Measurements from ENCODE around the gene FLAD1.
A peak's percentile ranks its signal among the peaks of the same experiment; 100 is the strongest.
"Not testable (repeated sequence)": the region's sequence is repeated elsewhere in the genome, so short reads cannot be mapped to it uniquely, and the experiment has no call there.

Gene FLAD1

GRCh38 chr1:154995301-154995983, 12.3 kb downstream of the FLAD1 start:
- DNase-seq (ENCODE audit: low read depth), result peak; percentile 88
- not testable (repeated sequence) for H3K9ac ChIP-seq (ENCODE audit: low read length); H3K27me3 ChIP-seq (replicated peaks; ENCODE audit: control insufficient read depth, insufficient read depth, low read length); H3K9me3 ChIP-seq (ENCODE audit: control insufficient read depth, low read length); H3K36me3 ChIP-seq (ENCODE audit: control insufficient read depth, insufficient read depth, low read length, severe bottlenecking); H3K4me3 ChIP-seq (ENCODE audit: low read length)
- H3K4me1 ChIP-seq (ENCODE audit: control insufficient read depth, insufficient read depth, low read length), result peaks cover 30% of the 10 kb centered on the region

GRCh38 chr1:154996966-154997701, 14.0 kb downstream of the FLAD1 start:
- DNase-seq (ENCODE audit: low read depth), result no peak

DNA sequence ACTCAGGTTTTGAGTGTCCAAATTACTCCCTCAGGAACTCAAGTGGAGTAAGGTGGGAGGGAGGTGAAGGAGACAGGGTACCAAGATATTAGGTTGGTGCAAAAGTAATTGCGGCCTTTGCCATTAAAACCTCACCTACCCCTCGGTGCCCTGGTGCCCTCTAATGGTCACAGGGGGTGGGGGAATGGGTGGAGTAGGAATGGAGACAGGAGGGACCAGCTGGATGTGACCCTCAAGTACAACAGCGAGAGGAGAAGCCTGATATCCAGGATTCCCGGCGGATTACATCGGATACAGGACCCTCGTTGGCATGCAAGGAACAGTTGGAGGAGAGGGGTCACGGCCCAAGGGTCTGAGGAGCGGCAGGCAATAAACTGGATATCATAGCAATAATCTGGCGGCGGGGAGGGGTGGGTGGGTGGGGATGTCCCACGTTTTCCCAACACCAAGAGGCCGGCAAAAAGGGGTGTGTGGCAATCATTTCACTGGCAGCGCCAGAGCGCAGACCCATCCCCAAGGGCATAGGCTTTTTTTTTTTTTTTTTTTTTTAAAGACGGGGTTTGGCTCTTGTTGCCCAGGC, 15.1 kb downstream of the FLAD1 start:
- Histone ChIP-seq H3K27me3 (replicated peaks; ENCODE audit: control insufficient read depth, insufficient read depth, low read length) (no peaks in the 10 kb centered on the region), H3K4me3 (ENCODE audit: low read length) (no peak overlapping the region), H3K9ac (ENCODE audit: low read length) (no peak overlapping the region), H3K36me3 (ENCODE audit: control insufficient read depth, insufficient read depth, low read length, severe bottlenecking) (no peaks in the 10 kb centered on the region), H3K9me3 (ENCODE audit: control insufficient read depth, low read length) (no peaks in the 10 kb centered on the region), H3K4me1 (ENCODE audit: control insufficient read depth, insufficient read depth, low read length) (peaks cover 26% of the 10 kb centered on the region)
- no peak for DNase-seq (ENCODE audit: low read depth)

More at GRCh38 chr1:154996966-154997701, 14.0 kb downstream of the FLAD1 start:
- Histone ChIP-seq H3K36me3 (ENCODE audit: control insufficient read depth, insufficient read depth, low read length, severe bottlenecking) (no peaks in the 10 kb centered on the region), H3K4me1 (ENCODE audit: control insufficient read depth, insufficient read depth, low read length) (peaks cover 32% of the 10 kb centered on the region), H3K27me3 (replicated peaks; ENCODE audit: control insufficient read depth, insufficient read depth, low read length) (no peaks in the 10 kb centered on the region), H3K9me3 (ENCODE audit: control insufficient read depth, low read length) (no peaks in the 10 kb centered on the region), H3K9ac (ENCODE audit: low read length) (peak overlapping the region; percentile 34), H3K4me3 (ENCODE audit: low read length) (no peak overlapping the region)

DNA sequence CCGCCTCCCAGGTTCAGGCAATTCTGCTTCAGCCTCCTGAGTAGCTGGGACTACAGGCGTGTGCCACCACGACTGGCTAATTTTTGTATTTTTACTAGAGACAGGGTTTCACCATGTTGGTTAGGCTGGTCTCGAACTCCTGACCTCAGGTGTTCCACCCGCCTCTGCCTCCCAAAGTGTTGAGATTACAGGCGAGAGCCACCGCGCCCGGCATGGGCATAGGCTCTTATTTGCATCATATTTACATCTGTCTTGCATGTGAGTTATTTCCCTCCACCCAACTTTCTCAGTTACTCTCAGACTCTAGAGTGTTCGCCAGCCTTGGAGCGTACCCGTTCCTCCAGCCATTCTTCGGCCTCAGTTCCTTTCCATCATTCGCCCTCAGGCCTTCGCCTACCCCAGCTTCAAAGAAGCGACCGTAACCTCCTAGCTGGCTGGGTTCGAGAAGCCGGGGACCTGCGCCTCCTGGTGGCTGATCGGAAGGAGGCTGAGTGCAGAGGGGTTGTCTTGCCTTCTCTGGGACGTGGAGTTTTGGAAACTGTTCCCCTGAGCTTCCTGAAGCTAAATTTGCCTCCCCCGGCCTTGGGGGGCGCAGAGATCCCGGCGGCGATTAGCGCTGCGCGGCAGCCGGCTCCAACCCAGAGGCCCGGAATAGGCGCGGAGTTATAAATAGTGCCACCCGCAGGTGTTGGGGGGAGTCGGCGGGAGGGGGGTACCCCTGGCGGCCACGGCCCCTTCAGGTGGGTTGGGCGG, 15.8 kb downstream of the FLAD1 start:
- DNase-seq (ENCODE audit: low read depth), result peak; percentile 82
- peaks cover 26% of the 10 kb centered on the region for H3K4me1 ChIP-seq (ENCODE audit: control insufficient read depth, insufficient read depth, low read length)
- no peaks in the 10 kb centered on the region for H3K27me3 ChIP-seq (replicated peaks; ENCODE audit: control insufficient read depth, insufficient read depth, low read length)
- H3K36me3 ChIP-seq (ENCODE audit: control insufficient read depth, insufficient read depth, low read length, severe bottlenecking), result no peaks in the 10 kb centered on the region
- H3K4me3 ChIP-seq (ENCODE audit: low read length), result peak overlapping the region; percentile 62
- no peaks in the 10 kb centered on the region for H3K9me3 ChIP-seq (ENCODE audit: control insufficient read depth, low read length)
- peak overlapping the region; percentile 22 for H3K9ac ChIP-seq (ENCODE audit: low read length)

DNA sequence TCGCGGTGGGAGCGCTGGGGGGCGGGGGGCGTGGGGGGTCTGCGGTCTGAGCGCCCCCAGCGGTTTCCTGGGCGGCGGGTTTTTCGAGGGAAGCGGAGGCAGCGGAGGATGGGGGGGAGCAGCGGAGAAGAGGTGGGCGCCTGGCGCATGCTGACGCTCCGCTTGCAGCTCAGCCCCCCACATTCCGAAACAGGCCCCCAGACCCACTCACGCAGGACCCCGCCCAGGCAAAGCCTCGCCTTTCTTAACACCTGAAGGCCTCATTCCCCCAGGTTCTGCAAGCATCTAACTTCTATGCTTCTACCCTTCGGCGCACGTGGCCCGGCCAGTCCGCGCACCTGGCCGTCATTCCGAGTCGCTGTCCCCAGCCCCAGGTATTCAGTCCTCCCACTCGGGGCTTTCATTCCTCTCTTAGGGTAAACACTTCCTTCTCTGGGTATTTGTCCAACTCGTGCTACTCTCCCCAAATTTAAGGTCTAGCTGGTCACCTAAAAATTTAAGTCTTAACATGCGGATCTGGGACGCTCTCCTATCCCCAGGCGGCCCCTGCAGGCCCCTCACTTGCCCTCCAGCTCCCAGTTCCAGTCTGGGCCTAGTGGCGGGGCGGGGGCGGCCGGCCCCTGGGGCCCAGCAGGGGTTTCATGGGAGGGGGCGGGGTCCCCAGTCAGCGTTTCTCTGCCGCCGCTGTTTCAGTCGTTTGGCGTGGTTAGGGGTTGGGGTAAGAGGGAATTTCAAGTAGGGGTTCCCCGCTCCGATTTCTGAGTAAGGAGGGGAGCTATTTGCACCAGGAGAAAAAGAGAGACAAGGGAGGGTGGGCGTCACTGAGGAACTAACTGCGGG, 16.6 kb downstream of the FLAD1 start:
- H3K4me3 ChIP-seq (ENCODE audit: low read length), result peak overlapping the region; percentile 77
- H3K4me1 ChIP-seq (ENCODE audit: control insufficient read depth, insufficient read depth, low read length), result peaks cover 34% of the 10 kb centered on the region
- no peaks in the 10 kb centered on the region for H3K9me3 ChIP-seq (ENCODE audit: control insufficient read depth, low read length)
- DNase-seq (ENCODE audit: low read depth), result peak; percentile 49
- H3K9ac ChIP-seq (ENCODE audit: low read length), result peak overlapping the region; percentile 90
- no peaks in the 10 kb centered on the region for H3K36me3 ChIP-seq (ENCODE audit: control insufficient read depth, insufficient read depth, low read length, severe bottlenecking)
- H3K27me3 ChIP-seq (replicated peaks; ENCODE audit: control insufficient read depth, insufficient read depth, low read length), result no peaks in the 10 kb centered on the region

- no peak for DNase-seq (ENCODE audit: low read depth)
- Histone ChIP-seq H3K9ac (ENCODE audit: low read length) (peak overlapping the region; percentile 90), H3K4me1 (ENCODE audit: control insufficient read depth, insufficient read depth, low read length) (peaks cover 38% of the 10 kb centered on the region), H3K4me3 (ENCODE audit: low read length) (peak overlapping the region; percentile 88), H3K36me3 (ENCODE audit: control insufficient read depth, insufficient read depth, low read length, severe bottlenecking) (no peaks in the 10 kb centered on the region), H3K9me3 (ENCODE audit: control insufficient read depth, low read length) (no peaks in the 10 kb centered on the region), H3K27me3 (replicated peaks; ENCODE audit: control insufficient read depth, insufficient read depth, low read length) (no peaks in the 10 kb centered on the region)
Observed at GRCh38 chr1:155000411-155000725, 17.2 kb downstream of the FLAD1 start.

GRCh38 chr1:155000726-155001424, 17.7 kb downstream of the FLAD1 start:
- DNase-seq (ENCODE audit: low read depth), result peak; percentile 92
- no peaks in the 10 kb centered on the region for H3K27me3 ChIP-seq (replicated peaks; ENCODE audit: control insufficient read depth, insufficient read depth, low read length)
- peak overlapping the region; percentile 90 for H3K9ac ChIP-seq (ENCODE audit: low read length)
- H3K36me3 ChIP-seq (ENCODE audit: control insufficient read depth, insufficient read depth, low read length, severe bottlenecking), result no peaks in the 10 kb centered on the region
- H3K4me1 ChIP-seq (ENCODE audit: control insufficient read depth, insufficient read depth, low read length), result peaks cover 42% of the 10 kb centered on the region
- H3K9me3 ChIP-seq (ENCODE audit: control insufficient read depth, low read length), result no peaks in the 10 kb centered on the region
- H3K4me3 ChIP-seq (ENCODE audit: low read length), result peak overlapping the region; percentile 88

DNA sequence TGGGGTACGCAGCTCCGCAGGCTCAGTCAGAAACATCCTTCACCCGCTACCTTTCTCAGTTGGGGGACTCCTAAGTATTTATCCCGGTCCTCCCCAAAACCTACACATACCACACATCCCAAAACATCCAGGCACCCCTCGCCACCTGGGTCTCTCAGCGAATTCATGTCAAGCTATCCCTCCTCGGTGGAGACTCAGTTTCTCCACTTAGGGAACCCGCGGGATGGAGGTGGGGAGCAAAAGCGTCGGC, 18.2 kb downstream of the FLAD1 start:
- Histone ChIP-seq H3K9me3 (ENCODE audit: control insufficient read depth, low read length) (no peaks in the 10 kb centered on the region), H3K36me3 (ENCODE audit: control insufficient read depth, insufficient read depth, low read length, severe bottlenecking) (no peaks in the 10 kb centered on the region), H3K4me3 (ENCODE audit: low read length) (peak overlapping the region; percentile 88), H3K9ac (ENCODE audit: low read length) (peak overlapping the region; percentile 90), H3K27me3 (replicated peaks; ENCODE audit: control insufficient read depth, insufficient read depth, low read length) (no peaks in the 10 kb centered on the region), H3K4me1 (ENCODE audit: control insufficient read depth, insufficient read depth, low read length) (peaks cover 45% of the 10 kb centered on the region)
- no peak for DNase-seq (ENCODE audit: low read depth)

- DNase-seq (ENCODE audit: low read depth), result peak; percentile 100
- Histone ChIP-seq H3K27me3 (replicated peaks; ENCODE audit: control insufficient read depth, insufficient read depth, low read length) (no peaks in the 10 kb centered on the region), H3K36me3 (ENCODE audit: control insufficient read depth, insufficient read depth, low read length, severe bottlenecking) (no peaks in the 10 kb centered on the region)
Observed at GRCh38 chr1:155001675-155002463, 18.7 kb downstream of the FLAD1 start.

More at GRCh38 chr1:155001675-155002463, 18.7 kb downstream of the FLAD1 start:
- H3K4me3 ChIP-seq (ENCODE audit: low read length), result peak overlapping the region; percentile 88
- H3K9me3 ChIP-seq (ENCODE audit: control insufficient read depth, low read length), result no peaks in the 10 kb centered on the region
- peaks cover 50% of the 10 kb centered on the region for H3K4me1 ChIP-seq (ENCODE audit: control insufficient read depth, insufficient read depth, low read length)
- peak overlapping the region; percentile 90 for H3K9ac ChIP-seq (ENCODE audit: low read length)

All from adipocyte (in vitro differentiated cells).